K562 (cell line): Measurements from ENCODE around the gene SH2D3A. TPM values are rescaled to one million over a fixed set of nuclear protein-coding genes. Genes with fewer than 3 reads are reported as not detected.
A peak's percentile ranks its signal among the peaks of the same experiment; 100 is the strongest.

ENCODE experiments used
- FOXK2 ChIP-seq, 2 experiments: fragments of 450-650 bp; IDR thresholded peaks in 1 of 2; conservative IDR thresholded peaks in 1 of 2; 2 replicates each; pipeline ENCODE4 v1.6.1; 2016; ENCODE audit warnings: low read depth in 2 of 2, mild to moderate bottlenecking in 1 of 2
- GABPA ChIP-seq: fragments of 200-800 bp; sonication (Bioruptor generic); conservative IDR thresholded peaks from 2 replicates; pipeline ENCODE4 v1.6.1; 2016; ENCODE audit warnings: low read depth, missing genetic modification characterization, missing compliant biosample characterization
- HMG20B ChIP-seq: fragments of 250-450 bp; sonication (Bioruptor Pico); IDR thresholded peaks from 2 replicates; pipeline ENCODE4 v1.5.0; 2021; ENCODE audit warnings: mild to moderate bottlenecking
- HNRNPLL ChIP-seq: fragments of 200-400 bp; formaldehyde crosslinking; IDR thresholded peaks from 2 replicates; pipeline ENCODE4 v1.6.1; 2017; ENCODE audit warnings: low read length, low read depth, mild to moderate bottlenecking; ENCODE audit not compliant: poor library complexity, severe bottlenecking
- KDM2B ChIP-seq: fragments of 250-450 bp; sonication (Bioruptor Pico); IDR thresholded peaks from 2 replicates; pipeline ENCODE4 v1.8.0; 2021; ENCODE audit warnings: mild to moderate bottlenecking, moderate library complexity
- NR2C1 ChIP-seq, 2 experiments: fragments of 450-650 bp; IDR thresholded peaks; 2 replicates each; pipeline ENCODE4 v1.6.1; 2017; ENCODE audit warnings: mild to moderate bottlenecking in 2 of 2, antibody characterized with exemption in 1 of 2, inconsistent platforms in 1 of 2, missing compliant biosample characterization in 1 of 2, missing genetic modification characterization in 1 of 2
- RBM17 ChIP-seq: fragments of 200-400 bp; formaldehyde crosslinking; IDR thresholded peaks from 2 replicates; pipeline ENCODE4 v1.6.1; 2017; ENCODE audit warnings: low read depth, mild to moderate bottlenecking, low read length, borderline replicate concordance
- SMARCB1 ChIP-seq: IDR thresholded peaks from 2 replicates; pipeline ENCODE4 v1.6.1; 2011; ENCODE audit warnings: improper control_type of control experiment, low read depth; ENCODE audit not compliant: insufficient read length
- SRSF3 ChIP-seq: fragments of 200-400 bp; formaldehyde crosslinking; IDR thresholded peaks from 2 replicates; pipeline ENCODE4 v1.6.1; 2016; ENCODE audit warnings: mild to moderate bottlenecking, low read length, moderate library complexity; ENCODE audit not compliant: insufficient read depth
- TSC22D4 ChIP-seq: fragments of 450-650 bp; IDR thresholded peaks from 2 replicates; pipeline ENCODE4 v1.6.1; 2016; ENCODE audit warnings: missing genetic modification characterization, missing biosample characterization, control low read depth
- U2AF2 ChIP-seq: fragments of 200-400 bp; formaldehyde crosslinking; optimal IDR thresholded peaks from 2 replicates; pipeline ENCODE3; 2017; ENCODE audit warnings: low read depth, mild to moderate bottlenecking, low read length
- ZEB2 ChIP-seq: fragments of 450-650 bp; IDR thresholded peaks from 2 replicates; pipeline ENCODE4 v1.6.1; 2016
- ZFP1 ChIP-seq: fragments of 450-650 bp; formaldehyde crosslinking; IDR thresholded peaks from 2 replicates; pipeline ENCODE4 v1.4.0; 2020; ENCODE audit warnings: mild to moderate bottlenecking, mixed read lengths
- ZKSCAN1 ChIP-seq: fragments of 150-350 bp; IDR thresholded peaks from 2 replicates; pipeline ENCODE4 v1.6.1; 2016; ENCODE audit warnings: low read depth, low read length
- ZNF24 ChIP-seq: fragments of 450-650 bp; IDR thresholded peaks from 2 replicates; pipeline ENCODE4 v1.6.1; 2016
- ZNF274 ChIP-seq: IDR thresholded peaks from 2 replicates; pipeline ENCODE4 v1.6.1; 2011; ENCODE audit warnings: low read depth, mild to moderate bottlenecking, low read length, moderate library complexity, borderline replicate concordance
- ZNF41 ChIP-seq: fragments of 250-450 bp; sonication (Bioruptor Pico); conservative IDR thresholded peaks from 2 replicates; pipeline ENCODE4 v1.4.0; 2020; ENCODE audit warnings: mild to moderate bottlenecking
- ZNF551 ChIP-seq: fragments of 250-450 bp; sonication (Bioruptor Pico); IDR thresholded peaks from 2 replicates; pipeline ENCODE4 v1.5.0; 2021; ENCODE audit warnings: mild to moderate bottlenecking, moderate library complexity
- polyA plus RNA-seq, 8 experiments: library from polyadenylated mRNA; depleted of rRNA in 4 of 8; stranded (reverse) in 5 of 8; unstranded in 3 of 8; fragments of >200 nt; fragmentation: Nextera tagmentation in 2 of 8; fragmentation: Illumina TruSeq in 1 of 8; extraction: Ambion mirVana in 2 of 8; extraction: Trizol in 1 of 8; gene quantifications; 2 replicates each; pipeline versions ENCODE4 v1.2.1 to v1.2.3, GENCODE V29; 2011 to 2014; ENCODE audit warnings: inconsistent platforms in 1 of 8, missing spikeins in 1 of 8
- total RNA-seq, 7 experiments: library from RNA; depleted of rRNA in 6 of 7; stranded (reverse); fragments of >200 nt in 6 of 7; fragmentation: Illumina TruSeq in 2 of 7; extraction: Trizol in 2 of 7; gene quantifications; 2 replicates each; pipeline versions ENCODE4 v1.2.1 to v1.2.3, GENCODE V29; 2011 to 2021; ENCODE audit warnings: low replicate concordance in 1 of 7
- TF ChIP-seq, protein P1 (sequence below): fragments of 450-650 bp; IDR thresholded peaks from 2 replicates; pipeline ENCODE4 v1.6.1; 2016; ENCODE audit warnings: borderline replicate concordance
- TF ChIP-seq, protein P2 (sequence below): conservative IDR thresholded peaks from 2 replicates; pipeline ENCODE4 v1.6.1; 2011; ENCODE audit warnings: low read depth, mild to moderate bottlenecking, low read length; ENCODE audit not compliant: control insufficient read depth
- TF ChIP-seq, protein P3 (sequence below): sonication (generic); formaldehyde crosslinking; IDR thresholded peaks from 2 replicates; pipeline ENCODE4 v1.8.1; 2022; ENCODE audit warnings: missing genetic modification reagents
- TF ChIP-seq, protein P4 (sequence below): fragments of 450-650 bp; IDR thresholded peaks from 2 replicates; pipeline ENCODE4 v1.6.1; 2017; ENCODE audit warnings: antibody characterized with exemption

SH2D3A gene
- total and polyA plus RNA-seq, 9 of the 15 experiments (the other 6 are each of a cell fraction or from before 2014, with no cell fraction given) = 0.75 to 26.3 (median 8.9) TPM

DNA sequence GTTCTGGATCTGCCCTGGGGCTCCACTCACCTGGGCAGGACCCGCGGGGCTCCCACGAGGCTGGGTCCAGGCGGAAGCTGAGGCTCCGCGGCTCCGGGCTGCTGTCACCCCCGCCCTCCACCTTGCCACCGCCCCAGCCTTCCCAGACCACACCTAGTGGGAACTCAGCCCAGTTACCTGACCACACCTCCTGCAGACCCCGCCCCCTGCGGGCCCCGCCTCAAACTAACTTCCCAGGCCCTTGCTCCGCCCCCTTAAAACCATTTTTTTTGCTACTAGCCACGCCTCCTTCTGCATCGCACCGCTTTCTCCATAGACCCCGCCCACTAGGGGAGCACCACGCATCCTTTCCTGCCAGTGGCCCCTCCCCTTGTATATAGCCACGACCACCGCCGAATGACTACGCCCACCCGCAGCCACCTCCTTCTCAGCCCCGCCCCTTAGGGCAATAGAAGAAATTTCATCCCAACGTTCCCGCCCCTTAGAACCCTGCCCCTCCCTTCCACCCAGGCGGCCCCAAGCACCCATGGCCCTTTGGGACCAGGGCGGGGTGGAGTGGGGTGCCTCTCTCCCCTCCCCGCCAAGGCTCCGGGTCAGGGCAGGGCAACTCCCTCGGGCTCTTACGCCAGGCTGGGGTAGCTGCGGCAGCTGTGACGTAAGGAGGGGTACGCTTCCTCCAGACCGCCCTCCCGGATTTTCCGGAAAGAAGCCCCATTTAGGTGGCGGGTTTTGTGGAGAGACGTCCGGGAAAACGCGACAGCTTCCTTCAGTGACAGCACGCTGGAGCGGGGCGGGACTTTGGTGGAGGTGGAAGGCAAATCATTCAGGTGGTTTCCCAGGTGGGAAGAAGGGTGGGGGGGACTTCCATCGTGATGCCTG is at the start of gene SH2D3A (continued):
- TF ChIP-seq, protein P1, sequence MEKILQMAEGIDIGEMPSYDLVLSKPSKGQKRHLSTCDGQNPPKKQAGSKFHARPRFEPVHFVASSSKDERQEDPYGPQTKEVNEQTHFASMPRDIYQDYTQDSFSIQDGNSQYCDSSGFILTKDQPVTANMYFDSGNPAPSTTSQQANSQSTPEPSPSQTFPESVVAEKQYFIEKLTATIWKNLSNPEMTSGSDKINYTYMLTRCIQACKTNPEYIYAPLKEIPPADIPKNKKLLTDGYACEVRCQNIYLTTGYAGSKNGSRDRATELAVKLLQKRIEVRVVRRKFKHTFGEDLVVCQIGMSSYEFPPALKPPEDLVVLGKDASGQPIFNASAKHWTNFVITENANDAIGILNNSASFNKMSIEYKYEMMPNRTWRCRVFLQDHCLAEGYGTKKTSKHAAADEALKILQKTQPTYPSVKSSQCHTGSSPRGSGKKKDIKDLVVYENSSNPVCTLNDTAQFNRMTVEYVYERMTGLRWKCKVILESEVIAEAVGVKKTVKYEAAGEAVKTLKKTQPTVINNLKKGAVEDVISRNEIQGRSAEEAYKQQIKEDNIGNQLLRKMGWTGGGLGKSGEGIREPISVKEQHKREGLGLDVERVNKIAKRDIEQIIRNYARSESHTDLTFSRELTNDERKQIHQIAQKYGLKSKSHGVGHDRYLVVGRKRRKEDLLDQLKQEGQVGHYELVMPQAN = no peak
- TF ChIP-seq HMG20B (CRISPR knock-in tag) (no peak), FOXK2 (conservative IDR thresholded peaks at IDR 0.05 in 1 of 2, IDR thresholded peaks at IDR 0.05 in 1 of 2; ENCODE audit: low read depth in 2 of 2) (peak in 1 of 2 experiments; percentile 18; a peak in 1 of 4 replicates), RBM17 (no peak), TSC22D4 (tag) (no peak), ZEB2 (peak; percentile 94), NR2C1 (IDR thresholded peaks at IDR 0.05) (no peak), NR2C1 (tag; IDR thresholded peaks at IDR 0.05) (no peak), HNRNPLL (no peak), ZNF274 (no peak), ZFP1 (CRISPR knock-in tag) (no peak), ZKSCAN1 (no peak), ZNF24 (no peak), GABPA (tag) (no peak), ZNF41 (no peak), SRSF3 (no peak), SMARCB1 (no peak), KDM2B (CRISPR knock-in tag) (no peak), ZNF551 (CRISPR knock-in tag) (no peak), U2AF2 (no peak)
- TF ChIP-seq, protein P2, sequence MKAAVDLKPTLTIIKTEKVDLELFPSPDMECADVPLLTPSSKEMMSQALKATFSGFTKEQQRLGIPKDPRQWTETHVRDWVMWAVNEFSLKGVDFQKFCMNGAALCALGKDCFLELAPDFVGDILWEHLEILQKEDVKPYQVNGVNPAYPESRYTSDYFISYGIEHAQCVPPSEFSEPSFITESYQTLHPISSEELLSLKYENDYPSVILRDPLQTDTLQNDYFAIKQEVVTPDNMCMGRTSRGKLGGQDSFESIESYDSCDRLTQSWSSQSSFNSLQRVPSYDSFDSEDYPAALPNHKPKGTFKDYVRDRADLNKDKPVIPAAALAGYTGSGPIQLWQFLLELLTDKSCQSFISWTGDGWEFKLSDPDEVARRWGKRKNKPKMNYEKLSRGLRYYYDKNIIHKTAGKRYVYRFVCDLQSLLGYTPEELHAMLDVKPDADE = peak; percentile 64; the same call in 1 of the 2 replicates
- TF ChIP-seq, protein P3, sequence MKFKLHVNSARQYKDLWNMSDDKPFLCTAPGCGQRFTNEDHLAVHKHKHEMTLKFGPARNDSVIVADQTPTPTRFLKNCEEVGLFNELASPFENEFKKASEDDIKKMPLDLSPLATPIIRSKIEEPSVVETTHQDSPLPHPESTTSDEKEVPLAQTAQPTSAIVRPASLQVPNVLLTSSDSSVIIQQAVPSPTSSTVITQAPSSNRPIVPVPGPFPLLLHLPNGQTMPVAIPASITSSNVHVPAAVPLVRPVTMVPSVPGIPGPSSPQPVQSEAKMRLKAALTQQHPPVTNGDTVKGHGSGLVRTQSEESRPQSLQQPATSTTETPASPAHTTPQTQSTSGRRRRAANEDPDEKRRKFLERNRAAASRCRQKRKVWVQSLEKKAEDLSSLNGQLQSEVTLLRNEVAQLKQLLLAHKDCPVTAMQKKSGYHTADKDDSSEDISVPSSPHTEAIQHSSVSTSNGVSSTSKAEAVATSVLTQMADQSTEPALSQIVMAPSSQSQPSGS (CRISPR knock-in tag) = no peak
- TF ChIP-seq, protein P4, sequence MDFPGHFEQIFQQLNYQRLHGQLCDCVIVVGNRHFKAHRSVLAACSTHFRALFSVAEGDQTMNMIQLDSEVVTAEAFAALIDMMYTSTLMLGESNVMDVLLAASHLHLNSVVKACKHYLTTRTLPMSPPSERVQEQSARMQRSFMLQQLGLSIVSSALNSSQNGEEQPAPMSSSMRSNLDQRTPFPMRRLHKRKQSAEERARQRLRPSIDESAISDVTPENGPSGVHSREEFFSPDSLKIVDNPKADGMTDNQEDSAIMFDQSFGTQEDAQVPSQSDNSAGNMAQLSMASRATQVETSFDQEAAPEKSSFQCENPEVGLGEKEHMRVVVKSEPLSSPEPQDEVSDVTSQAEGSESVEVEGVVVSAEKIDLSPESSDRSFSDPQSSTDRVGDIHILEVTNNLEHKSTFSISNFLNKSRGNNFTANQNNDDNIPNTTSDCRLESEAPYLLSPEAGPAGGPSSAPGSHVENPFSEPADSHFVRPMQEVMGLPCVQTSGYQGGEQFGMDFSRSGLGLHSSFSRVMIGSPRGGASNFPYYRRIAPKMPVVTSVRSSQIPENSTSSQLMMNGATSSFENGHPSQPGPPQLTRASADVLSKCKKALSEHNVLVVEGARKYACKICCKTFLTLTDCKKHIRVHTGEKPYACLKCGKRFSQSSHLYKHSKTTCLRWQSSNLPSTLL = no peak
